HG03521 (cell line): ENCODE data around the gene USHBP1.
A peak's percentile ranks its signal among the peaks of the same experiment; 100 is the strongest.

Experiments used
- ATAC-seq: cut with Tn5 transposase; IDR thresholded peaks from one replicate; pipeline ENCODE4 v1.9.1; 2021; ENCODE audit warnings: mild to moderate bottlenecking, moderate library complexity; ENCODE audit not compliant: unreplicated experiment

The USHBP1 gene

DNA sequence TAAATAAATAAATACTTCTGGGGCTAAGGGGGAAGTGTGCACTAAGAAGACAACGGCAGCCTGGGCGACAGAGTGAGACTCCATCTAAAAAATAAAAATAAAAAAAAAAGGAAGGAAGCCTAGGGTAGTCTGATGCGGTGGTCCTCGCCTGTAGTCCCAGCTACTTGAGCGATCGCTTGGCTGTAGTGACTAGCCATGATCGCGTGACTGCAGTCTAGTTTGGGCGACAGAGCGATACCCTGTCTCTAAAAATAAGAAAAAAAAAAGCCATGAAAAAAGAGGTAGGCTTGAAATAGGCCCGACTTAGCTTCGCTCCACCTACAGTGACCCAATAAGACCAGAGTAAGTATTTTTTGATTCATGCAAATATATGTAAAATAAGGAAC lies 2.0 kb upstream of the USHBP1 start:
- no peak for ATAC-seq

DNA sequence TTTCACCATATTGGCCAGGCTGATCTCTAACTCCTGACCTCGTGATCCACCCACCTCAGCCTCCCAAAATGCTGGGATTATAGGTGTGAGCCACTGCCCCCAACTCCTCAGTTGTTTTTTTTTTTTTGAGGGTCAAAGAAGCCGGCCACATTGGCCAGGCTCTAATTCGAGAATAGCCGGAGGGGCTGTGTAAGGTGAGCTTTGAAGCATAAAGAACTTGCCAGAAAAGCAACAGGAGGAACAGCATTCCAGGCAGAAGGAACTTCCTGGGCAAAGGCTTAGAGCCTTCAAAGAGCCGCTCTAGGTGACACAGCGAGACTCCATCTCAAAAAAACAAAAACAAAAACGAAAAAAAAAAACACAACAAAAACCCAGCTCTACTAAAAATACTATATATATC lies 1.5 kb upstream of the USHBP1 start:
- ATAC-seq: no peak

DNA sequence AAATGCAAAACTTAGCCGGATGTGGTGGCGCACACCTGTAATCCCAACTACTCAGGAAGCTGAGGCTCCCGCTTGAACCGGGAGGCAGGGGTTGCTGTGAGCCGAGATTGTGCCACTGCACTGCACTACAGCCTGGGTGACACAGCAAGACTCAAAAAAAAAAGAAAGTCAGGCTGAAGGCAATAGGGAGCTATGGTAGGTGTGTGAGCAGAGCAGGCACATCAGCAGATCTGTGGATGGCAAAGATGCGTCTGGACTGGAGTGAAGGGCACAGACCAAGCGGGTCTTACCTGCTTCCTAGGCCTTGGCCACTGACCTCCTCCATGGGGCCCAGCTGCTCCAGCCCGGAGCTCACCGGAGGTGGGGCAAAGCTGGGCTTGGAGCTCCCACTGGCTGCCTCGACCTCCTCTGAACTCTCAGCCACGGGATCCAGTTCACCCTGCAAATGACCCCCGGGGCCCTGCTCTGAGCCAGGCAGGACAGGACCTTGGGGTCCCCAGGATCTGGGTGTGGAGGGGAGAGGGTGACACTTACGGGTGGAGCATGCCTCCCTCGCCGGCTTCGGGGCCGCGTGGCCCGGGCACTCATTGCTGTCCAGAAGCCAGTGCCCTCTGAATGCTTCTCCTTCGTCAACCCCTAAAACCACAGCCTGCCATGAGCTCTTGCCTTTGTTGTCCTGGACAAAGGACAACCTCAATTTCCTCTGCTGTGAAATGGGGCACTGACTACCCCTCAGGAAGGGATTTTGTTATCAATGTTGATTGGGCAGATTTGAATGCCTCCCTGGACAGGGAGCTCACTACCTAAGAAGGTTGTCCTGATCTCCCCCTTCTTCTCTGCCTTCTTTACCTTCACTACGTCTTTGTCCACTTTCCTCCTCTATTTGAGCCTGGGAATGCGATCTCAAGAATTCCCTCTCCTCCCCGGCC lies 569 bp downstream of the USHBP1 start:
- no peak for ATAC-seq

DNA sequence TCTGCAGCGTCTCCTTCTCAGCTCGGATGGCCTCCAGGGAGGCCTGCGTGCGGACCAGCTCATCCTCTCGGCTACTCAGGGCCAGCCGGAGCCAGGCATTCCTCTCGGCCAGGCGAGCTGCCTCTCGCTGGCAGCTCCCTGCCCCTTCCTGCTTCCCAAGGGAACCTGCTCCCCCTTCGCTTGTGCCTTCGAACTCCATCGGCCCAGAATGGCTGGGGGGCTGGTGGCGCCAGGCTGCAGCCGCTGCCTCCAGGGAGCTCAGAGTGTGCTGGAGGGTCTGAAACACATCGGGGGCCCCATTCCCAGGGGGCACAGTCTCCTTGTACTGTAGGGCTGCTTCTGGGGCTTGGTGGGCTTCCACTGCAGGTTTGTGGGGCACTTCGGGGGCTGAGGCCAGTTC lies 2.0 kb downstream of the USHBP1 start:
- ATAC-seq: no peak

DNA sequence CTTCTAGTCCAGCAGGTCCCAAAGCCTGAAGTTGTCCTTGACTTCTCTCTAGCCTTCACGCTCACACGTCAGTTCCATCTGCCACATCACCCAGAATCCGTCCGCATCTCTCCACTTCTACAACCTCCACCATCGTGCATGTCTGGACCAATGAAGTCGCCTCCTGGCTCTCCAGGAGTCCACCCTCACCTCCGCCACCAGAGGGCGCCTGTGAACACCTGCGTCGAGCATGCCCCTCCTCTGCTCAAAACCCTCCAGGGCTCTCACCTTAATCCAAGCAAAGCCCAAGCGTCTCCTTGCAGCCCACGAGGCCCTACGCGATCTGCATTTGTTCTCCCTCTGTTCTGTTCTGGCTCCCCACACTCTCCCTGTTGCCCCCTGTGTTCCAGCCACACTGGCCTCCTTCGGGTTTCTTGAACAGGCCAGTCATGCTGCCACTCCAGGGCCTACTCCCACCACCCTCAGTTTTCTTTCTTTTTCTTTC lies 3.7 kb downstream of the USHBP1 start:
- no peak for ATAC-seq

DNA sequence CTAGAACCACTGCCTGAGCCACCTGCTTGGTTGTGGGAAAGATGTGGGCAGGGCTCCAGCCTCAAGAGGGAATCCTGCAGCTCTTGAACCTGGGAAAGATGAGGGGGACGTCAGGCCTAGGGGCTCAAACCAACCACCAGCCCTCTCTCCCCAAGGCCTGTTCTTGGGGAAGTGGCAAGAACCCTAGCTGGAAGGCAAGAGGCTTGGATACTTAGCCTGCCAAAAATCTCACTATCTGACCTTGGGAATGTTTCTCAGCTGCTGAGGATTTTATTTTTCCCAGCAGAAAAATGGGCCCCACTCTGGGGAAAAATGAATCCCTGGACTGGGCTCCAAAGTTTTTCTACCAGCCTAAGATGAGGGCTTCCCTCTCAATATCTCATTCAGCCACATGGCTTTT lies 4.6 kb downstream of the USHBP1 start:
- no peak for ATAC-seq

DNA sequence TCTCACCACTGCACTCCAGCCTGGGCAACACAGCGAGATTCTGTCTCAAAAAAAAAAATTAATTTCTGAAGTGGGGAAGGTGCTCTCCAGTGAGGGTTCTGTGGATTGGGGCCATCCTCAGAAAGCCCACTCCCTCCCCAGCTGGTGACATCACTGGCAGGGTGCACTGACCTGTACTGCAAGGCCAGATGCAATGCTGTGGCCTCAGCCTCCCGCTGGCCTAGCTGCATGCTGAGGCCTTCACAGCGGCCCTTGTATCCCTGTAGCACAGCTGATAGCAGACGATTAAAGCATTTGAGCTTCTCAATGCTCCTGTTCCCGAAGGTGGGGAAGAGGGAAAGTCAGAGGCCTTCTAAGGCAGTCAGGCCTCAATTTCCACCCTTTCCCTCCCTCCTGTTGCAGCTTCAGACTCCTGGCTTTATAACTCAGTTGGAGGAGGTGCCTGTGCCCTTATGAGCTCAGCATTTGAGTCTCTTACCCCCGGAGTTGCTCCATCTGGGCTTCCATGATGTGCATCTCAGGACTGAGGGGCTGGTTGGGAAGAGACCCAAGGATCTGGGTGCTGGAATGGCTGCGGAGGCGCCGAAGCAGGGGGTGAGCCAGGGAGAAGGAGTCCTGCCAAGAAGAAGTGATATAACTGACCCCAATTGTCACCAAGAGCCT lies 5.3 kb downstream of the USHBP1 start:
- ATAC-seq: no peak

DNA sequence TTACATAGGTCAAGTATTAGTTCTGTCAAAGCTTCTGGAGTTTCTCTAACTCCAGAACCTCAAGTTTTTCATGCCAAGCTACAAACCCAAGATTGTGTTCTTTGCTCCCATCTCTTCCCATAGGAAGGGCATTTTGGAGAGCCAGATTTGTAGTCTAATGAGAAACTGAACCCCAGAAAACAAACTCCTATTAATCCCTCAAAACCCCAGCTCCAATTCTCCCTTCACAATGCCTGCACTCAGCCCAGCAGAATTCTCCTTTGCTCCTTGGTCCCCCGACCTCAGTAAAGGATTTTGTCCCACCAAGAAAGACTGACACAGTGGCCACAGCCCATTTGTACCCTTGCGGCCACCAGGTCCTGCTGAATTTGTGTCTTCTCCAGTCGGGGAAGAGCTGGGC lies 8.4 kb downstream of the USHBP1 start:
- no peak for ATAC-seq

DNA sequence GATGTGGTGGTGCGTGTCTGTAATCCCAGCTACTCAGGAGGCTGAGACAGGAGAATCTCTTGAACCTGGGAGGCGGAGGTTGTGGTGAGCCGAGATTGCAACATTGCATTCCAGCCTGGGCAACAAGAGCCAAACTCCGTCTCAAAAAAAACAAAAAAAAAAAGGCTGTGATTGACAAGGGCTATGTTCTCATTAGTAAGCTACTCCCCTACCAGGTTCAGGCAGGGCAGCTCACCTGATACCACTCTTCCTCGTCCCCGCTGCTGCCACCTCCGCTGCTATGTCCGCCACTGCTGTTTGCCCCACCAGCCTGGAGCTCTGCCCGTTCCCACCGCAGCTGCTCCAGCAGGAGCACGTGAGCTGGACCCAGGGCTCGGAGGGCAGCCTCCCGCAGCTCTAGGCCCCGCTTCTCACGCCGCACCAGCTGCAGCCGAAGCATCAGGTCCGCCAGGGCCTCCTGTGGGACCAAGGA lies 9.4 kb downstream of the USHBP1 start:
- no peak for ATAC-seq

DNA sequence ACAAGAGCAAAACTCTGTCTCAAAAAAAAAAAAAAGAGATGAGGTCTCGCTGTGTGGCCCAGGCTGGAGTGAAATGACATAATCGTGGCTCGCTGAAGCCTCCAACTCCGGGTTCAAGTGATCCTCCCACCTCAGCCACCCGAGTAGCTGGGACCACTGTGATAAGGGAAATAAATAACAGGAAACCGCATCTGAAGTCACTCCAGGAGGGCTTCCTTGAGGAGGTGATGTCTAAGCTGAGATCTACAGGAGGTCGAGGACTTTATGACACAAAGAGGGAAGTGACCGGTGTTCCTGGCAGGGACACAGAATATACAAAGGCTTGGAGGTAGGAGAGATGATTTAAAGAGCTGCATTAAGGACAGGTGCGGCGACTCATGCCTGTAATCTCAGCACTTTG lies 9.9 kb downstream of the USHBP1 start:
- no peak for ATAC-seq

DNA sequence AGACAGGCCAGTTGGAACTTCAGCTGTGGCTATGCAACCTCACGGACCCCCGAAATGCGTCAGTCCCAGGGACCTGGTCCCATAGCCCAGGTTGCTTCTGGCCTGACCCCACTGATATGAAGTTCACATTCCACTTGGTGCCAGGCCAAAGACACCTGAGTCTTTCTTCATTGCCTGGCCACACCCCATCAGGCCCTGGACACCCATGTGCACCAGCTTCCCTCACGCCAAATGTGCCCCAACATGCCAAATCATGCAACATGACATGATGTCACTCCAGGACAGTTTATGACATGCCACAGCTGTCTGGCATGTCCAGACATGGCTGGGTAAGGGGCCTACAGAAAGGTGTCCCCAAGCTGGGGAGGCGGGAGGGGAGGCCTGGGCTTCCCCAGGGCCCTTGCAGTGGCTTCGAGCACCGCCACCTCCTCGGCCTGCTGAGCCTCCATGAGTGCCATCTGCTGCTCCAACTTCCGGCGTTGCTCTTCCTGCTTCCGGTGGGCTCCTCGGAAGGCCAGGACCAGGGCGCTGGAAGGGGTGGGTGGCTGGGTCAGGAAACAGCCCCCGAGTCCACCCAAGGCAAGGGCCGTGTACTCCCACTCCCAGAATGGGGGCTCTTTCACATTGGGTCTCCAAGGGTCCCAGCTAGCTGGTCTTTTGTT lies 14.5 kb downstream of the USHBP1 start:
- no peak for ATAC-seq

DNA sequence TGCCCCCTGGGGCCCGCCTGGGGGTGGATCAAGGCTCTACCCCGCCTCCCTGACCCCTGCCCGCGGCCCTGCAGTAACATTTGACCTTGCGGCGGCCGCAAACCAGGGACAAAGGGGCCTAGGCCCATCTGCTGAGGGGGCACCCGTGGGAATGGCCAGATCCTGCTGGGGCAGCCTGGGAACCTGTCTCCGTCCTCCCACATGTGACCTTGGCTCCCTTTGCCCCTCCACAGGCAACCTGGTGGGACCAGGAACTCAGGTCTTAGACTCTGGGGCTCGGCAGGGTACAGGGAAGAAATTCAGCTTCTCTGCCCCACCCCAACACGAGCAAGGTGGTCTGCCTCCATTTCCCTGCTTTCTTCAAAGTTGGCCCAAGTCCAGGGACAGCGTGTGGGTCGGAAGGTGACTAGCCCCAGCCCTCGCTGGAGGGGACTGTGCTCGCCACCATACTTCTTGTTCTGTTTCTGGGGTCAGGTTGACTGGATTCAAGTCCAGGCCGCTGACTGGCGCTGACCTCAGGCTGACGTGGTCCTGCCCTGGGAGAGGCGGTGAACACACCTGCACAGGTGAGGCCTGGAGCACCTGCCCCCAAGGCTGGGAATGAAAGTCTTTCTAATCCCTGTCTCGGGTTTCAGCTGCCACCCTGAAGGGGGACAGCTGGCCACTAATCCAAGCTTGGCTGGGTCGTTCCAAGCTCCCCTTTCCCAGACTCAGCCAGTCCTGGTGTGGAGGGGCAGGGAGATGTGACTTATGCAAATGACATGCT lies 16.4 kb downstream of the USHBP1 start:
- ATAC-seq: no peak

DNA sequence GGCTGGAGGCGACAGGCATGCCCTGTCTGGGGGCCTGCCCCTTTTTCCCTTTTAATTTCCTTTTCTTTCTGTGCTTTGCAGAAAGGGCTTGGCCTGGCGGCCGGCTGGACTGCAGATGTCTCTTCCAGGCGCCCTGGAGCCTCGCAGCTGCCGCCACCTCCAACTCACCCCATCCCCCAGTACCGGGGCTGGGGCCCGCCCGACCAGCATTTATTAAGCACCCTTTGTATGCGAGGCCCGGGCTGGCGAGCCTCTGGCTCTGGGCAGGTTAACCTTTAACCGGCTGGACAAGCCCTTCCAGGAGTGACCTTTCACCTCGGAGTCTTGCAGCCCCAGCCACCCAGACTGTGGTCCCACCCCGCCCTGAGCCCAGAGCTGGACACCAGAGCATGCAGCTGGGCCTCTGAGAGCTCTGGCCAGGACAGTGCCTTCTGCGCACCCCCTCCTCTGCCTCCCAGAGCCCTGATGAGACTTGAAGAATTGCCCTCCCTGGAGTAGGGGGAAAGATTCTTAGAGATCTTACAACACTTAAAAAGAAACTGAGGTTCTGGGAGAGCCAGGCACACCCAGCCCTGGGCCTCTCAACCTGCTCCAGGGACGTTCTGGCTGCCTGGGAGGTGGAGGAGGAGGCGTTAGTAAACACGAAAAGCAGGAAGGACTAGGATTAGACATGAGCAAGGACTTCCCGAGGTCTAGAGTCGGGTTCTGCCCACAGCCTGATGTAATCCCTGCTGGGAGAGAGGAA lies 17.7 kb downstream of the USHBP1 start:
- ATAC-seq: no peak

DNA sequence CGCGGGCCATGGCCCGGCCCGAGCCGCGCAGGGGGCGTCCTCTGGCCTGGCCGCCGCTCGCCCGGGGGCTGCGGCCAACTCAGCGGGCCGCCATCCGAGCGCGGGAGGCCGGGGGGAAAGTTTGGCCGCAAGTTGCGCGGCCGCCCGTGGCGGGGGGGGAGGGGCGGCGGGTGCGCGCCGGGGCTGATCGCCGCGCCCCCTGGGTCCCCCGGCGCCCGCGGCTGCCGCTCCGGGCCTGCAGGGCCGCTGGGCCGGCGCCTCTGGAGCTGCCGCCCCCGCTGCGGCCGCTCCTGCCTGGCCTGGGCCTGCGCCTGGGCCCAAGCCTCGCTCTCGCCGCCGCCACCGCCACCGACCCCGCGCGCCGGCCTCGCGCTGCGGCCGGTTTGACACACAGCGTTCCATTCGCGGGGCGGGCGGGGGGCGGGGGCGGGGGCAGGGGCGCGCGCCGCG lies 19.0 kb downstream of the USHBP1 start, which contains the start of gene NR2F6:
TSS of gene NR2F6 (minus strand) at position 385 of the 450 bp plus-strand sequence. CDS start 699 bp downstream, outside the sequence.
- peak; percentile 9 for ATAC-seq

DNA sequence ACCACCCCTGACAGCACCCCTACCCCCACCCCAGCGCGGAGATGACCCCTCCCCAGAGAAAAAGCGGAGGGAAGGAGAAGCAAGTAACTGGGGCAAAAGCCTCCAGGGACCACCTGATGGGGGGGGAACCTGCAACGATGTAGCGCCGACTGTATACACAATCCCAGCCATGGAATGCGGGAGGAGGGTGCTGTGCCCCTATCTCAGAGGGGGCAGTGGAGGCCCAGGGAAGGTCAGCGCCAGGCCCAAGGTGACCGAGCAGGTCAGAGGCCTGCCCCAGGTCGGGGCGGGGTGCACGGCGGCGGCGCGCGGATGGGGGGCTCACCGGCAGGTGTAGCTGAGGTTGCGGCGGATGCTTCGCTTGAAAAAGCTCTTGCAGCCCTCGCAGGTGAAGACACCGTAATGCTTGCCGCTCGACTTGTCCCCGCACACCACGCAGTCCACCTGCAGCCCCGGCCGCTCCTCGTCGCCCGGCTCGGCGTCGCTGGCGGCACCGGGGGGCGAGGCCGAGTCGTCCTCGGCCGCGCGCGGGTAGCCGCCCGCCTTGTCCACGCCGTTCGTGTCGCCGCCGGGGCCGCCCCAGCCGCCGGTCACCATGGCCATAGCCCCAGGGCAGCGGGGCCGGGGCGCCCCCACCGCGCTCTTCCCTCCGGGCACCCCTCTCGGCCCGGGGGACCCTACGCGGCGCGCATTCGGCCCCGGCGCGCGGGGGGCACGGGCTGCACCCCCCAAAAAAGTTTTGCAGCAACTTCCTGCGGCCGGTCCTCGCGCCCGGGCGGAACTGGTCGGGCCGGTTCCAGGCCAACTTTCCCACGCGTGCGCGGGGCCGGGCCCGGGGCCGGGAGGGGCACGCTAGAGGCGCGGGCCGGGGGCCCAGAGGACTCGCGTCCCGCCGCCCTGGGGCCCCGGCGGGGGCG lies 19.7 kb downstream of the USHBP1 start:
- ATAC-seq: peak; percentile 3

DNA sequence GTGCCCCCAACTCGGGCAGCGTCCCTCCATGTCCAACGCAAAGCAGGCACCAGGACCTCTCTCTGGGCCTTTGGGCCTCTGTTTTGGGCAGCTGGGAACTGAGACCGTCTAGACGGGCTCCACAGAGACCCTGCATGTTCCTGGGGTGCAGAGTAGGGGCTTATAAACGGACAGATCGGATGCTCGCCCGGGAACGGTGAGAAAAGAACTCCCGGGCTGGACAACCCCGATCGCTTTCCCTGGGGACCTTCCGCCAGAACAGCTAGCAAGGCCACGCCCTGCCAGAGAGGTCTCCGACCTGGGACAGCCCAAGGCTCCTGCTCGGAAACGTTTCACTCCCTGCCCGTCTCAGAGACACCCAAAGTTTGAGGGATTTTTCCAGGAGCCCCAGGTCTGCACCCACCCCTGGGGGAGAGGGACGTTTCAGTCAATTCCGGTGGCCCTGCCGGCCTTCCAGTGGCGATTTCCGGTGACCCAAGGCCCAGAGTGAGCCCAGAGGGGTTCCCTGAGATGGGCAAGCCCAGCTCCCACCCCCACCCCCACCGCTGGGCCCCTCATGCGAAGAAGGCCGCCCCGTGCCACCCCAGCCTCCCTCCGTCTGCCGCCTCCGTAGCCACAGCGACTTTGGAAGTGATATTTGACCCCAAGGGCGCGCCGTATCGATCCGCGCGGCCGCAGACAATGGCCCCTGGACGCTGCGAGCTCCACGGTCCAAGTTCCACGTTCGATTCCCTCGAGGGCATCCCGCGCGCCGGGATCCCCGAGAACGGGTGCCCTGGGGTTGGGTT lies 20.5 kb downstream of the USHBP1 start:
- ATAC-seq: no peak

DNA sequence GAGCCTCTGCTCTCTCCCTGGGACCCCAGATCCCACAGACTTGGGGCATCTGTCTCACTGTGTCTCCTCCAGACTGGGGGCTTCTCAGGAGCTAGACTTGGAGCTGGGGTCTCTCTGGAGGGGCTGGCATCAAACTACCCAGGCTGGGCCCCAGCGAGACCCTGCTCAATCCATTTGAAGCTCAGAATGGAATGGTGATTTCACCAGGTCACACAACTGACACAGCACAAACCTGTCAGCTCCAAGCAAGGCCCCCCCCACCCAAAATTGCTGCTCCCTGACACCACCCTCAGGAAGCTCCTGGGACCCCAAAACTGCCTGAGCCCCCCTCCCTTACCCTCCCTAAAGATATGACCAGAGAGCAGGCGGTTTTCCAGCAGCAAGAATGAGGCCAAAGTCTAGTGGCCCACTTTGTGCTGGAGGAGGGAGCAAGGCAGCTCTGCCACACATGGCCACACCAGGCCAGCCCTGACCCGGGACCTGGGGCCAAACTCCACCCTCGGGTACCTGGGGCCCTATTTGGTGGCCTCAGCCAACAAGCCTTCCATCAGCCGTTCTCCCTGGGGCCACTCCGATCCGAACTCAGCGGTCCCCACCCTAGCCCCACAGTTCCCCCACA lies 21.2 kb downstream of the USHBP1 start:
- ATAC-seq: no peak
